Measurements from ENCODE around the gene CCNO. TPM values are rescaled to one million over a fixed set of nuclear protein-coding genes. Genes with fewer than 3 reads are reported as not detected.

CCNO gene
- polyA plus RNA-seq (ENCODE audit: insufficient read length in 4 of 4) = 1 to 10 TPM; 5.7 to 8.2 (median 7.2) TPM

DNA sequence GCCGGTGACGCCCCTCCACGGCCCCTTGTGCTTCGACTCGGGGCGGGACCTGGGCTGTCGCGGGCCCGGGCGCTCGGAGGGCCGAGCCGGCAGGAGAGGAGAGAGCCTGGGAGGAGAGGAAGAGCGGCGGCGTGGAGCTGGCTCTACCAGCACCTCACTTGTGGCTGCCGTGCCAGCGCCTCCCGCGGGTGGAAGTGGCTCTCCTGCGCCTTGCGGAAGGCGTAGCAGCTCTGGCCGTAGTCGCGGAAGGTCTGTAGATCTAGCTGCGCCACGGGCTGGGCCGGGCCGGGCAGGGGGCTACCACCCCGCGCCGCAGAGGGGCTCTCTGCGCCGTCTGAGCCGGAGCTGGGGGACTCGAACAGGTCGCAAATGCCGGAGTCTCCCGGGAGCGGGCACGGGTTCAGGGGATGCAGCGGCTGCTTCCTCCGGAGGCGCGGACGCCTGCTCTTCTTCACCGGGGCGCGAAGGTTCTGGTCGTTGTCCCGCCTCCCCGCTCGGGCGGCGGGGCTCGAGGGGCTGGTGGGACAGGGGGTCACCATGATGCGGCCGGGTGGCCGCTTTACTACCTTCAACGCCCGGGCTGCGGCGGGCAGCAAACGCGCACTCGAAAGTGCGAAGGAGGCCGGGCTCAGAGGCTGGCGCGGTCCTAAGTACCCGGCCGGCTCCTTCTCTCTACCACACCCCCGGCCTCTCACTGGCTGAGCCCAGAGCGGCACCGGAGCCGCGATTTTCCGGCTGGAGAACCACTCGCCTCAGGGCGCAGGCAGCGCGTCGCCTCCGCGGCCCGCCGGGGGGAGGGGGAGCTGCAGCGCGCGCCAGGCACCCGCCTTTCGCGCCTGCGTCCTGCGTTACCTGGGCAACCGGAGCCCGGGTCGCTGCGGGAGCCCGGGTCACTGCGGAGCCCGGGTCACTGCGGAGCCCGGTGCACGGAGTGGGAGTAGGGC, at the start of gene CCNO:
CCNO (minus strand) TSS at position 624 of the 944 bp plus-strand sequence; CDS start at position 539, 85 bp downstream.
- DNase-seq (ENCODE audit: low read depth in 4 of 4, low spot score in 3 of 4) = no peak

DNA sequence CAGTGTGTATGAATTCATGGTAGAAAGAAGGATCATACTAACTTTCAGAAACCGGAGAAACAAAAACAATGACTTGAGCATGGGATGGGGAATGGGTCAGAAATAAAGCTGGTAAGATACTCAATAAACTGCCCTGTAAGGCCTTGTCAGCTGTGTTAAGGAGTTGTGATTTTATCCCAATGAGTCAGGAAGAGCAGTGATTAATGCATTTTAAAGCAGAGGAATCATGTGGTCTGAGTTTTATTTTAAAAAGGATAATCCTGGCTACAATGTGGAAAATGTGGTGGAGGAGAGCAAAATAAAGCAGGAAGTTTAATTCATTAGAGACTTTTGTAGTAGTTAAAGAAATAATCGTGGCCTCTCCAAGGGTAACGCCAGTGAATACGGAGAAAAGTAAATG, 45.4 kb upstream of the CCNO start:
- no peak for DNase-seq (ENCODE audit: low read depth in 4 of 4, low spot score in 3 of 4)

DNA sequence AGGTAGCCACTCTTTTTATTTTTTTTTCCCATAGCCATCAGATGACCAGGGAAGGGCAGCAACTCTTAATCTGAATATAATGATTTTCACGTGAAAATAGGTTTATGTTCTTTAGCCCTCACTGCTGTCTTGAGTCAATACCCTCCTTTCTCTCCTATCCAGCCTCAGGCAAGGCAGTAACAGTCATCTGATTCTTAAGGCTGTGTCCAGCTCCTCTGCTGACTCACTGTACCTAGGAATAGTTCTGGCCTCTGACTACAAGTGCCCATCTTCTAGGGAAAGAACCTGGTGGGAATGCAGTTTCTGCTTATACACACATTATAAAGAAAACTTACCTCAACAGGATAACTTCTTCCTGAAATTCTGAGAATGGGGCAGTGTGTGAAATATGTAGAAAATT, 43.4 kb upstream of the CCNO start:
- no peak for DNase-seq (ENCODE audit: low read depth in 4 of 4, low spot score in 3 of 4)

GRCh38 chr5:55258339-55258738, 24.9 kb upstream of the CCNO start:
- DNase-seq (ENCODE audit: low read depth in 4 of 4, low spot score in 3 of 4) = no peak

DNA sequence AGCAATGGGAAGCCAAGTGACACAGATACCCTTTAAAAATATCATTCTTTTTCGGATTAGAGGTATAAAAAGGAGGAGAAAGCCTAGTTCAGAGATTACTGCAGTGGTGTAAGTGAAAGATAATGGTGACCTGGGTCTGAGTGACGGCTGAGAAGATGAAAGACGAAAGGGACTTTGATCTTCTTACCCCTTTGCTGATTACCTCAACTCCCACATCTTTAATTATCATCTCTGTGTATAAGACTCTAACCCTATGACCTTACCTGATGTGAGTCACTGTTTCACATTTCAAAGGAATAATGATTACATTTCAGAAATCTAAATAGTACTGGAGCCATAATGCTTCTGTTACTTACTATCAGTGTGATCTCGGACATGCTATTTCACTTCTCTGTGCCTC, 21.4 kb upstream of the CCNO start:
- DNase-seq (ENCODE audit: low read depth in 4 of 4, low spot score in 3 of 4) = no peak

DNA sequence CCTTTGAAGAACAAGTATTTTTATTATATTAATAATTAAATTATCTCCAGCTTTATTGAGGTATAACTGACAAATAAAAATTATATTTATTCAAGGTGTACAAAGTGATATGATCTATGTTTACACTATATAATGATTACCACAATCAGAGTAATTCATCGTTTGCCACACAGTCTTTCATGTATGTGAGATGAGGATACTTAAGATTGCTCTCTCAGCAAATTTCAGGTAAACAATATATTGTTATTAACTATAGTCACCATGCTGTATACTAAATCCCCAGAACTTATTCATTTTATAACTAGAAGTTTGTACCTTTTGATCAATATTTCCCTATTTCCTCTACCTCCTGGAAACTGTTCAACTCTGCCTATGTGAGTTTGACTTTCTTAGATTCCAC, 16.7 kb upstream of the CCNO start:
- DNase-seq (ENCODE audit: low read depth in 4 of 4, low spot score in 3 of 4) = no peak

DNA sequence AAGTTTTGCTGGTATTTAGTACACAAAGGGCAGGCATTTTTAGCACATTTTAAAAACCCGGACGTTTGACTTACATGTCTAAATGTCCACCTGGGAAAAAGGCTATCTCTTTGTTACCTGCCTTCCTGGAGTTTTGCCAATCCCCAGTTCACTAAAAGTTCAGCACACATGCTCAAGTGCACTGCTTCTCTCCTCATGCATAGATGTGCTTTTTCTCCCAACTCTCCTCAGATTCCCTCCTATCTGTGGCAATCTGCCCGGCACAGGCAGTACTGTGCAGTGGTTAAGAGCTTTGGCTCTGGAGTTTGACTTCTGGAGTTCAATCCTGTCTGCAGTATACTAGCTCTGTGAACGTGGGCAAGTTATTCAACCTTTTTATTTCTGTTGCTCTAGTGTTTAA, 8.3 kb upstream of the CCNO start:
- no peak for DNase-seq (ENCODE audit: low read depth in 4 of 4, low spot score in 3 of 4)

- DNase-seq (ENCODE audit: low read depth in 4 of 4, low spot score in 3 of 4) = no peak
Measured at GRCh38 chr5:55236800-55237199, 3.4 kb upstream of the CCNO start.

DNA sequence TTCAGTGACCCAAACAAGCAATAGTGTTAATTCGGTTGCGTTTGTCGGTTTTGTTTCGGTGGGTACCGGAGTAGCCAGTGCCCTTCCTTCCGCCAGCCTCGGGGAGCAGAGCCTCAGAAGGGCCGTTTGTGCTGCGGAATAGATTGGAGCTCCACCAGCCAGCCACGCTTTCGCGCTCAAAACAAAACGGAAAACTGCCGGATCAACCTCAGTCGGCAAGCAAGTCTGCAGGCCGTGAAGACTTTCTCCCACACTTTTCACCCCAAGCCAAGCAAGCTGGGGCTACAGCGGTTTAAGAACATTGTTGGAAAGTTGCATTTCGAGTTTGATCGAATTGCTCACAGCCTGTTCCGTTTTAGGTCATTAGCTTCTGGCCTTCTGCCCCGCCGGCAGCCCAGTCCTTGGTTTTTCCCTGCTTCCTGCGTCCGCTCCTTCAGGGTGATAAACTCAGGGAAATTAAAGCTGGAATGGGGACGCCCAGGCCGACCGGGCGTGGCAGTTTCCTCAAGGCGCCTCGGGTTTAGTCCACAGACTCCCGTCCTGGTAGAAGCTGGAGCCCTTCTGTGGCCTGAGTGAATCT, 803 bp upstream of the CCNO start:
- DNase-seq (ENCODE audit: low read depth in 4 of 4, low spot score in 3 of 4) = no peak

GRCh38 chr5:55232271-55232984, 980 bp downstream of the CCNO start:
- no peak for DNase-seq (ENCODE audit: low read depth in 4 of 4, low spot score in 3 of 4)

- DNase-seq (ENCODE audit: low read depth in 4 of 4, low spot score in 3 of 4) = no peak
Measured at GRCh38 chr5:55231919-55232270, 1.5 kb downstream of the CCNO start.

DNA sequence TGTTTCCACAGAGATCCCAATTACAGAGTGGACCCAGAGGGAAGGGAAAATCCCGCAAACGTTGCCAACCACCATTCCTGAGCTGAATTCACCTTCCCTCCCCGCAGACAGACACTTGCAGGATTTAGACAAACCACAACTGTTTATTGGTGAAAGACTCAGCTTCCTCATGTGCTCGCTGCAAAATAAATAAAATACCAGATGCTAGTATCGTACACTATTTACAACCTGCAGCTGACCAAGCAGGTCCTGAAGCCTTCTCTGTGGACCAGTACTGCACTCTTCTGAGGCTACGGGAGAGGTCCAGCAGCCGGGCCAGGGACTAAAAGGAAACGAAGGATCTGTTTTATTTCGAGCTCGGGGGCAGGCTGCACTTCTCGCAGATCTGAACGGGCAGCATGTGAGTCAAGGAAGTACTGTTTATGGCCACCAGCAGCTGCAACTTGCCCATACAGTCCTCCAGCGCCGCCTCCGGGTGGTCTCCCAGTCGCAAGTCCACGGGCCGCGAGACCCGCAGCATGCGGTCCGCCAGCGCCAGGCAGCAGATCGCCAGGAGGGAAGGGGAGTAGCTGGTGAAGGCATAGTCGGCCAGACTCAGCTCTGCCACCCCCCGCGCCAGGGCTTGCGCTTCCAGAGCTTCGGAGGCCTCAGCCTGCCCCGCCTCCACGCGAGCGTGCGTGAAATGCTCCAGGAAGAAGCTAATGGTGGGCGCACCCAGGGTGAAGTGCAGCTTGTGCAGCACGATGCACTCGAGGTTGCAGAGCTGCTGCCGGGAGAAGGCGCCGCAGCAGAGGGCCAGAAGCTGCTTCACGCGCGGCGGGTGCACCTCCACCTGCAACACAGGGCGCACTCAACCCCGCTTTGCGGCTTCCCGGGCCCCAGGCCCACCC, 2.1 kb downstream of the CCNO start:
- no peak for DNase-seq (ENCODE audit: low read depth in 4 of 4, low spot score in 3 of 4)

GRCh38 chr5:55230086-55230629, 3.2 kb downstream of the CCNO start:
- no peak for DNase-seq (ENCODE audit: low read depth in 4 of 4, low spot score in 3 of 4)

- DNase-seq (ENCODE audit: low read depth in 4 of 4, low spot score in 3 of 4) = no peak
Measured at GRCh38 chr5:55227664-55228430, 5.6 kb downstream of the CCNO start.

DNA sequence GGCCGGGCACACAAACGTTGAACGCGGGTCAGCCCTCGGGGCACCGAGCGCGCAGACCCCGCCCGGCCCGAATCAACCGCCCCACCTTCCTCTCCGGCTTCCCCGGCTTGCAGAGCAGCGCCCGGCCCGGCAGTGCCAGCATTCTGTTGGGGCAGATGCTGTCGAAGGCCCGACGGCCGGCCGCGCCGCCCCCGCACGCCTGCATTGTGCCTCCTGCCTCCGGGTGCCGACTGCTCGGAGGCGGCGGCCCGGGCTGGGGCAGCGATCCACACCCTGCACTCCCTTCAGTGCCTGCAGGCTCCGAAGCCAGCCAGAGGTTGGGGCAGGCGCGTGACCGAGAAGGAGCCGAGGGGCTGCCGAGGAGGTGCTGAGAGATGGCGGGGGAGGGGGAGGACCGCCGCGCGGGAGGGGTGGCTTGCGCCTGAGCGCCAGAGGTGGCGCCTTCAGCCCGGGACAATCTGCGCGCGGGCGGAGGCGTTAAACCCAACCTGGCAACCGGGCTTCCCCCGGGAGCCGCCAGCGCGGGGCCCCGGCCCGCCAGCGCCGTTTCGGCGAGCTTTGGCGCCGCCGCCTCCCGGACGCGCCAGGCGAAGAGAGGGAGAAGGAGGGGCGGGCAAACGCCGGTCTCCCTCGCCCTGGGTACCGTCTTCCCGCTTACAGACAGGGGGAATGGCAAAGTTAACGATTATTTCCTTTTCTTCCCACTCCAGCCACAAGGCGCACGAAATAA, 6.3 kb downstream of the CCNO start, which contains the start of gene MCIDAS:
MCIDAS (minus strand) TSS at position 382 of the 730 bp plus-strand sequence; CDS start at position 205, 177 bp downstream.
- peak in 1 of 4 donors; percentile 33 for DNase-seq (ENCODE audit: low read depth in 4 of 4, low spot score in 3 of 4)

GRCh38 chr5:55226027-55226933, 7.1 kb downstream of the CCNO start:
- peak in 1 of 4 donors; percentile 47 for DNase-seq (ENCODE audit: low read depth in 4 of 4, low spot score in 3 of 4)

DNA sequence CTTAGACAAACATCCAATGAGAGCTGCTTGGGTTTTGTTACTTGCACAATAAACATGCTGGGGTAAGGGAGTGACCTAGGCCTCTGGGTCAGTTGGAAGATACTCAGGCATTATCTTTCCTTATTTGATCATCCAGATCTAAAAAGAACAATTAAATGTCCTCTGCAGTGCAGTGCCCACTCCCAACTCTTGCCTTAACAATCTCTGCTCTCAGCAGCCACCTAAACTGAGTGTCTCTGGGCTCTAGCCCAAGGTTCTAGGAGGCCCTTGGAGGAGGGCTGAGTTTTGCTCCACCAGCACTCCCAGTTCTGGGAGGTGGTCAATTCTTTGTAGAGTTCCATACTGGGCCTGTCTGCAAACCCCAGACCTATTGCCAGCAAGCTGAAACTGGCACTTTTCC, 8.1 kb downstream of the CCNO start:
- DNase-seq (ENCODE audit: low read depth in 4 of 4, low spot score in 3 of 4) = no peak

Data from right renal pelvis (tissue), 4 donors.